ENCODE results near the gene ATG2A.

The ATG2A gene

GRCh38 chr11:64923944-64924909, 7.2 kb upstream of the ATG2A start, which contains the start of gene PPP2R5B:
PPP2R5B (plus strand) TSS chr11:64924689; CDS start chr11:64925735, 1,046 bp downstream.
- DNase-seq (ENCODE audit: low read depth), result peak; percentile 93

DNA sequence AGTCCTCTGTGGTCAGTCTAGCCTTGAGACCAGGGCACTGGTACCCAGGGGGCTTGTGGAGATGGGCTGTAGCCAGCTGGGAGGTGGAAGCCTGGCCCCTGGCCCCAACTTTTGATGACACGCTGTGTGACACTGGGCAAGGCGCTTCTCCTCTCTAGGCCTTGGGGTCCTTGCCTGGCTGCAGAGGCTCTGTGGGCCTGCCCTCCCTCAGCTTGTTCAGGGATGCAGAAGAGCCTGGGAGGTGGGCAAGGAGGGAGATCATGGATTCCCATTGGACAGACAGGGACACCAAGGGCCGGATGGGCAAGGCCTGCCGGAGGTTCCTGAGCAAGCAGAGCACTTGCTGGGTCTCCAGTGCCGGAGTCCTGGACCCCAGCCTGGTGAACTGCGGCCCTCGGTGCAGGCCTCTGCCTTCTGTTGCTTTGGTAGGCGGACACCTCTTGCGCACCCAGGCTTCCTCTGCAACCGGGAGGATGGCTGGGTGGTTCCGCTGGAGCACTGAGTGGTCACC, 6.2 kb upstream of the ATG2A start:
- no peak for DNase-seq (ENCODE audit: low read depth)

- no peak for DNase-seq (ENCODE audit: low read depth)
Observed at GRCh38 chr11:64921384-64921783, 4.4 kb upstream of the ATG2A start.

- no peak for DNase-seq (ENCODE audit: low read depth)
Observed at GRCh38 chr11:64920124-64920523, 3.1 kb upstream of the ATG2A start.

DNA sequence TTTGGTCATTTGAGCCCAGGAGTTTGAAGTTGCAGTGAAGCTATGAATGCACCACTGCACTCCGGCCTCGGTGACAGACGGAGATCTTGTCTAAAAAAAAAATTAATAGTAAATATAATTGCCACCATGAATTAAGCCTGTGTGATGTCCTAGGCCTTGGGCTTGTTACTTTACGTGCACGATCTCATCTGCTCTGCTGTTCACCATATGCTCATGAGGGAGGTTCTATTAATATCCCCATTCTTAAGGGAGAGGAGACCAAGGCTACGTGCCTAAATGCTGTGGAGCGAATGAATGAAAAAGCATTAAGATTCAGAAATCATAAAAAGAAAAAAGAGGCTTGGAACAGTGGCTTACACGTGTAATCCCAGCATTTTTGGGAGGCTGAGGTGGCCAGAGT, 2.6 kb upstream of the ATG2A start:
- no peak for DNase-seq (ENCODE audit: low read depth)

DNA sequence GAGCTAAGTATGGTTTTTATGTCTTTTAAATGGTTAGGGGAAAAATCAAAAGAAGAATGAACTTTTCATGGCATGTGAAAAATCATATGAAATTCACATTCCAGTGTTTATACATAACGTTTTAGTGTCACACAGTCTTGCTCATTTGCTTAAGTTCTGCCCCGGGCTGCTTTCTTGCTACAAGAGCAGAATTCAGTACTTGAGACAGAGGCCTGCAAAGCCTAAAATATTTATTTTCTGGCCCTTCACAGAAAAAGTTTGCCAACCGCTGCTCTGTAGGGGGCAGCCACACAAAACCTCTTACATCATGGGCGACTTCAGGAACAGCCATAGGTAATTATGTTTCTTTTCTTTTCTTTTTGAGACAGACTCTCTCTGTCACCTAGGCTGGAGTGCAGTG, 1.0 kb upstream of the ATG2A start:
- peak; percentile 55 for DNase-seq (ENCODE audit: low read depth)

DNA sequence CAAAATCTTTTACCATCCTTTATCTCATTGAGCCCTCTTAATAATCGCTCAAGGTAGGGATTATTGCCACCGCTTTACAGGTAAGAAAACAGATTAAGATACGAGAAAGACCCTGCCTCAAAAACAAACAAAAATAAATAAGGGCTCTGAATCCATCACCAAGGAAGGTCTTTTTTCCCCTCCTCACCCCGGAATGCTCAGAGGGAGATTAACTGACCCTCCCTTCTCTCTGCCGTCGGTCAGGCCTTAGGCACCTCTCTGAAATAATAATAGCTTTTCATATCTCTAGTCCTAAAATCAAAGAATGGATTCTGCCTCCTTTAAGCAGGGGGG, 620 bp upstream of the ATG2A start:
- DNase-seq (ENCODE audit: low read depth), result no peak

- peak; percentile 70 for DNase-seq (ENCODE audit: low read depth)
Observed at GRCh38 chr11:64916040-64916774, 802 bp downstream of the ATG2A start.

DNA sequence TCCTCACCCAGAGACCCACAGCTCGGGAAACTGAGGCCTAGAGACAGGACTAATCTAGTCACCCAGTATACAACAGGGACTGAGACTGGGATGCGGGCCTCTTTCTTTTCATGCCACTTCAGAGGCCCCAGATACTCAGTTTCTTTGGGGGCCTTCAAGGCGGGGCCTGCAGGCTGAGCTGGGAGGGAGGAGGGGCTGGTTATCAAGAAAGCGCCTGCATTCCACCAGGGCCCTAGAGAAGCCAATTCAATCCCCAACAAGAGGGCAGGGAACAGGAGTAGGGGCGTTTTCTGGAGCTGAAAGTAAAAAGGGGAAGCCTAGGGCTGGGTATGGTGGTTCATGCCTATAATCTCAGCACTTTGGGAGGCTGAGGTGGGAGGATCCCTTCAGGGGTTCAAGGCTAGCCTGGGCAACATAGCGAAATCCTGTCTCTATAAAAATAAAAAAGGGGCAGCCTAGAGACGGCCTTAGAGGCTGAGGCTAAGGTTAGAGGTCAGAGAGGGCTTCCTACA, 1.6 kb downstream of the ATG2A start:
- no peak for DNase-seq (ENCODE audit: low read depth)

GRCh38 chr11:64914123-64914522, 2.9 kb downstream of the ATG2A start:
- DNase-seq (ENCODE audit: low read depth), result no peak

- no peak for DNase-seq (ENCODE audit: low read depth)
Observed at GRCh38 chr11:64913171-64913727, 3.8 kb downstream of the ATG2A start.

- no peak for DNase-seq (ENCODE audit: low read depth)
Observed at GRCh38 chr11:64911689-64912088, 5.3 kb downstream of the ATG2A start.

GRCh38 chr11:64911142-64911541, 5.9 kb downstream of the ATG2A start:
- no peak for DNase-seq (ENCODE audit: low read depth)

- no peak for DNase-seq (ENCODE audit: low read depth)
Observed at GRCh38 chr11:64910451-64911093, 6.4 kb downstream of the ATG2A start.

- no peak for DNase-seq (ENCODE audit: low read depth)
Observed at GRCh38 chr11:64909653-64910343, 7.2 kb downstream of the ATG2A start.

GRCh38 chr11:64908766-64909165, 8.2 kb downstream of the ATG2A start:
- DNase-seq (ENCODE audit: low read depth), result no peak

- DNase-seq (ENCODE audit: low read depth), result no peak
Observed at GRCh38 chr11:64906314-64906635, 10.7 kb downstream of the ATG2A start.

DNA sequence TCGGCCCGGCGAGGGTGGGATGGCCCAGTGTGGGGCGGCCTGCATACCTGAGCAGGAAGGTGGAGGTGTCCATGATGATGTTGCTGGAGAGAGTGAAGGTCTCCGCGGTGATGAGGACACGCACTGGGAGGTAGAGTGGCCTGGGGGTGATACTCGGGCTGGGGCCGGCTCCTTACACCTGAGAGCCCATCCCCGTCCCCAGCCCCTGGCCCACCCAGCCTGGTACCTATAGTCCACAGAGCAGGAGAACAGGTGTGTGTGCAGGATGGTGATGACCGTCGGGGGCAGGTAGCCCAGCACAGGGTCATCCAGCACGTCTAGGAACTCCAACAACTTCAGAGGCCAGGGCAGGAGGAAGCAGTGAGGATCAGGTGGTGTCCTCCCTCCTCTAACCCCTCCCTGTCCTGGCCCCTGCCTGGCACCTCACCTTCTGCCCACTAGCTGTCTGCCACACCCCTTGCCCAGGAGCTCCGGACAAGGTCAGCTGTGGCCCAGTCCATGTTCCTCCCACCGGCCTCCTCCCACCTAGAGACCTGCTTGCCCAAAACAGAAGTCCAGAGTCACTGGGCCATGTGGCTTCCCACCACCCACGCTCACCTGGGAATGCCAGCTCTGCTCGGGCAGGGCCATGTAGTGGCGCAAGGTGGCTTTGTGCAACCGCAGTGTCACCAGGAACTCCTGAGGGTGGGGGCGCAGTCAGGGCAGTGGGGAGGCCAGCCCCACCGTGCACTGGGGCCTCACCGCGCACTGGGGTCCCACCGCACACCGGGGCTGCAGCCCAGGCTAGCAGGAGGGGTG, 11.3 kb downstream of the ATG2A start:
- DNase-seq (ENCODE audit: low read depth), result no peak

- no peak for DNase-seq (ENCODE audit: low read depth)
Observed at GRCh38 chr11:64903291-64903833, 13.6 kb downstream of the ATG2A start.

Data from amniotic epithelial cell (primary cell).